ENCODE measurements around the gene TSPAN15.

Gene TSPAN15

GRCh38 chr10:69553328-69553727, 102.1 kb downstream of the TSPAN15 start:
- no peak for DNase-seq (ENCODE audit: low read depth)
- no peak overlapping the region for H3K4me3 ChIP-seq (ENCODE audit: low read length)
- TF ChIP-seq CTCF (conservative IDR thresholded peaks at IDR 0.05; ENCODE audit: low read length), result no peak

DNA sequence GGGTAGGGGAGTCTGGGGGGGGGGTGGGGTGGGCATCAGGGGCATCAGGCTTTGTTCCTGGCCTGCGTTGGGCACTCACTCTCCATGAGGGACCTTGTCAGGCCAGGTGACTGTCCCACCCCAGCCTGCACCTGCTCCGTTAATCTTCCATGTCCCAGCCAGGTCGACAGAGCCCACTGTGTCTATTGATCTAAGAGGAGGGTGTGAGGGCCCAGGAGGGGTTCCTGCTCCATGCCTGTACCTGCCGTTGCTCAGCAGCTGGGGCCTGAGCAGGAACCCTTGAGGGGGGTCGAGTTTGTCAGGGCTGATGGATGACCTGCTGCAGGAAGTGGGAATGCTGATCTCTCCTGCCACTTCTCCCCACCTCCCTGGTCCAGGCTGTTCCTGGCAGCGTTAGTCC, 103.3 kb downstream of the TSPAN15 start:
- H3K4me3 ChIP-seq (ENCODE audit: low read length), result no peak overlapping the region
- no peak for TF ChIP-seq CTCF (conservative IDR thresholded peaks at IDR 0.05; ENCODE audit: low read length)
- no peak for DNase-seq (ENCODE audit: low read depth)
